Stimulated activated CD8-positive, alpha-beta memory T cell treated with anti-CD3 and anti-CD28 coated beads, Interleukin-4, amount 100 ng/mL, for 24 hours (primary cell): ENCODE measurements around the gene KLHDC2.
A peak's percentile ranks its signal among the peaks of the same experiment; 100 is the strongest.
"Not testable (repeated sequence)": the region's sequence is repeated elsewhere in the genome, so short reads cannot be mapped to it uniquely, and the experiment has no call there.

Source experiments
- DNase-seq: peaks from one replicate; pipeline ENCODE4 v3.0.0-alpha.2; 2020; ENCODE audit warnings: low read depth

KLHDC2 gene

GRCh38 chr14:49767571-49768300 lies at the start of gene KLHDC2:
KLHDC2 (plus strand) TSS chr14:49768153; CDS start chr14:49768469, 316 bp downstream.
- DNase-seq, result peak; percentile 83

DNA sequence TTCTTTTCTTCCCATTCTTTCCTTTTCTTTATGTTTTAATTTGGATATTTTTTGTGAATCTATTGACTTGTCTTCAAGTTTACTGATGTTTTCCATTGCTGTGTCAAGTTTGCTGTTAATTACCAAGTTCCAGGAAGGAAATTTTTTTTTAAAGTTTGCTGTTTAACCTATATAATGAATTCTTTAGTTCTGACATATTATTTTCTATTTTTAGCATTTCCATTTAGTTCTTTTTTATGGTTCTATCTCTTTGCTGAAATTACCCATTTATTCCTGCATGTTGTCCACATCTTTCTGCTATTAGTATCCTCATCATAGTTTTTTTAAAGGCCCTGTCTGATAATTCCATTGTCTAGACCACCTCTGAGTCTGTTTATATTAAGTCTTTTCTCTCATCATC lies 47.2 kb upstream of the KLHDC2 start:
- no peak for DNase-seq

GRCh38 chr14:49721733-49722435 lies 46.1 kb upstream of the KLHDC2 start:
- DNase-seq, result not testable (repeated sequence)

- DNase-seq, result no peak
These were observed 40.8 kb upstream of the KLHDC2 start for GRCh38 chr14:49727171-49727570.

DNA sequence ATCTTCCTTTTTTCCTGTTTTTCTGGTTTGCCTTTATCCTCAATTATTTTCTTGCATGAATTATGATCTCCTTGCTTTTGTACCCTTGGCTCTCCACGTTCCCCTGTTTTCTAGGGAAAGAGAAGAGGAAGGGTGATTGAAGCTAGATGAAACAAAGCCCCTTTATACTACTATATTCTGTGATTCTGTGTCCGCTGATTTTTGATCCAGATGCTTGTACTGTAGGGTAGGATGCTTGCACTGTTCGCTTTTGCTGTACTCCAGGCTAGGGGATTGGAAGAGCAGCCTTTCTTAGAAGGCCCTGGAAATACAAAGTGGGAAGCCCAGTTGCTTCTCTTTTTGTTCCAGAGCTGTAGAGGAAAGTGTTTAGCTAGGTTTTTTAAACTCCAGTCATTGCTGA lies 35.1 kb upstream of the KLHDC2 start:
- no peak for DNase-seq

DNA sequence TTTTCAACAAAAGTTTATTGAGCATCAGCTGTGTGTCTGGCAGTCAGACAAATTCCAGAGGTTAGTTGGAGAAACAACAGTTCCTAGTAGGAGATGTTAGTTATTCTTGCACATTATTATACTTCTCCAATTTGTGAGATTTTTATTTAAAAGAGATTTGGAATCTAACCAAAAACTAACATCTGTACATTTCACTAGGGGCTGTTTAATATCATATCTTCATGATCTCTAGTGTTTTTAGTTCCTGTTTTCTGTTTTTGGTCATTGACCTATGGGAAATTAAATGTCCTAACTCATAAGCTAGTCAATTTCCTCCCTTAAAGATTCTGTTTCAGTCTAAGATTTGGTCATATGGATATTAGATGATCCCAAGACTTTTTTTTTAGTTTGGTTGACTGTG lies 34.1 kb upstream of the KLHDC2 start:
- no peak for DNase-seq

DNA sequence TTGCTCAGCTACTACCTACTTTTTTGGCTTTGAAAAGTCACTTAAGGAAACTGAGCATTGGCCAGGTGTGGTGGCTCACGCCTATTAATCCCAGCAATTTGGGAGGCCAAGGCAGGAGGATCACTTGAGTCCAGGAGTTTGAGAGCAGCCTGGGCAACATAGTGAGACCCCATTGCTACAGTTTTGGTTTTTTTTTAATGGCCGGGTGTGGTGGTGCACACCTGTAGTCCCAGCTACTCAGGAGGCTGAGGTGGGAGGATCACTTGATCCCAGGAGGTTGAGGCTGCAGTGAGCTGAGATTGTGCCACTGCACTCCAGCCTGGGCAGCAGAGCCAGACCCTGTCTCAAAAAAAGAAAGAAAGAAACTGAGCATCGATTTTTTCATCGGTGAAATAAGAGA lies 32.3 kb upstream of the KLHDC2 start:
- not testable (repeated sequence) for DNase-seq

DNA sequence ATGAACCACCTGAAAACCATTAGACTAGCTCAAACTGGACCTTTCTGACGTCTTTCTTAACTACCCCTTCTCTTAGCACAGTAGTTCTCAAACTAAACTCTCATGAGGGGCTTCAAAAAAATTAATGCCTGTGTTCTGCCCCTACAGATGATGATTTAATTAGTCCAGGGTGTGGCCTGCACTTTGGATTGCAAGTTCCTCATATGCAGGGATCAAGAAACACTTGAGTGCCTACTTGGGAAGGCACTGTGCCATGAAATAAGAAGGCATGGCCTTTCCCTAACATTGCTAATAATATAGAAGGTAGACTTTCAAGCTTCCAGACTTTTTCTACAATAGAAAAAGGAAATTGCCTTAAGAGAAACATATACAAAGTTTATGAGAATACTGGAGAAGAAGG lies 22.8 kb upstream of the KLHDC2 start:
- no peak for DNase-seq

- DNase-seq, result not testable (repeated sequence)
These were observed 21.5 kb upstream of the KLHDC2 start for GRCh38 chr14:49746476-49746875.

GRCh38 chr14:49754570-49755097 lies 13.3 kb upstream of the KLHDC2 start:
- DNase-seq, result no peak

GRCh38 chr14:49755378-49755777 lies 12.6 kb upstream of the KLHDC2 start:
- DNase-seq, result no peak

DNA sequence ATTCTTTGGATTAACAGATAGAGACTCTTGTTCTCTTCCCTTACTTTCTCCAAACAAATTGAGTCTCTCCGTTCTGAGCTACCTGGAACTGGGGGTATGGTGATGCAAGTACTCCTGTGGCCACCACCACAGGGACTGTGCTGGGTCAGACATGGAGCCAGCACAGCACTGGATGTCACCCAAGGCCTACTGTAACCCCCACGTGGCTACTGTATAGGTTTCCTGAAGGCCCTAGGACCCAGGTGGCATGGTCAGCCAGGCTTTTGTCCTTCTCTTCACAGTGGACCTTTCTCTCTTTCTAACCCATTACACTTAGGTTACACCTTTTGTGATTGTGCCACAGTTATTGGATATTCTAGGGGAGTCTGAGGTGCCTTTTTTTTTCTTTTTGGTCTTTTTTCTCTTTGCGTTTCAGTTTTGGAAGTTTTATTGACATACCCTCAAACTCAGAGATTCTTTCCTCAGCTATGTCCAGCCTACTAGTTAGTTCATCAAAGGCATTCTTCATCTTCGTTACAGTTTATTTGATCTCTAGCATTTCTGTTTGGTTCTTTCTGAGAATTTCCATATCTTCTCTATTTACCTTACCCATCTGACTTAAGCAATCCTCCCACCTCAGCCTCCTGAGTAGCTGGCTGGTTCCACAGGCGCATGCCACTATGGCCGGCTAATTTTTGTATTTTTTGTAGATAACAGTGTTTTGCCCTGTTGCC lies 6.0 kb upstream of the KLHDC2 start:
- DNase-seq, result no peak

DNA sequence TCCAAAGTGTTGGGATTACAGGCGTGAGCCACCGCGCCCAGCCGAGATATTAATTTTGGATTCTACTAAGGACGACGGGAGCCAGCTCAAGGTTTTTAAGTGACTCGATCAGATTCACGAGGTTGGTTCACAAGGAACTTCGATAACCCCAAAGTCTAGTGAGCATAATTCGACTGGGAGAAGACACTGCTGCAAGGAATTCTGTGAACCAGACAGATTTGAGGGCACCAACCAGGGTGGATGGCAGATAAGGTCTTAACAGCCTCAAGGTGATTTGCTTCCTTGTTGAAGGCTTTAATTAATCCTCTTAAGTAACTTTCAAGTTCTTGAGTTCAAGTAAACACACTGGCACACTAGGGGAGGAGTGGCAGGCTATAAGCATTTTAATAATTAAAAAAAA lies 1.1 kb upstream of the KLHDC2 start:
- DNase-seq, result no peak

- no peak for DNase-seq
These were observed 733 bp upstream of the KLHDC2 start for GRCh38 chr14:49767270-49767570.

DNA sequence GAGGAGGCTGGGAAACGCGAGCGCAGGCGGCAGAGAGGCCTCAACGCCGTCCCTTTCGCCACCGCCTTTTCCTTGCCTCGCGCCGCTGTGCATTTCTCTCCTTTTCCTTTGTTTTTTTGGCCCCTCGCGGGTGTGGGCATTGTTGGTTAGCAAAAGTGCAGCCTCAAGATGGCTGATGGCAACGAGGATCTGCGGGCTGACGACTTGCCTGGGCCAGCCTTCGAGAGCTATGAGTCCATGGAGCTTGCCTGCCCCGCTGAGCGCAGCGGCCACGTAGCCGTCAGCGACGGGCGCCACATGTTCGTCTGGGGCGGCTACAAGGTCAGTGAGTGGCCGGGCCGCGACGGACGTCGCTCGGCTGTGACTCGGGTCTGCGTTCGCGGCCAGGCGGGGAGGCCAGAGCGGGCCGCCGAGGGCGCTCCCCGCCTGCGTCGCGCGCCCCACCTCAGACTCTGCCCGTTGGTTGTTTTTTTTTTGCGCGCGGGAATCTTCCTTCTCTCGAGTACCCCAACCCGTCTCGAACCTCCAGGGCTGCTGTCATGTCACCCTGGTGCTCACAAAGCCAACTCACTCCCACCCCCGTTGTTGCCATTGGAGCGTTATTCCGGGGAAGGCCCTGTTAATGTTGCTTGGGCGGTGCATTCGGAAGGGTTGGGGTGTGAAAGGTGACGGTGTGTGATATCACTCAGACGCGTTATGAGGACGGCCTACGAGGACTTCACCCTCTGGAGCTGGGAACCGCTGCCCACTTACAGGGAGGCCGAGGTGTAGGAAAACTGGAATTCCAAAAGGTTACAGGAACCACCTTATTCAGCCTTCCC lies 558 bp downstream of the KLHDC2 start:
- peak; percentile 54 for DNase-seq

GRCh38 chr14:49769171-49769570 lies 1.2 kb downstream of the KLHDC2 start:
- DNase-seq, result no peak

- DNase-seq, result no peak
These were observed 1.7 kb downstream of the KLHDC2 start for GRCh38 chr14:49769581-49770211.

- no peak for DNase-seq
These were observed 2.4 kb downstream of the KLHDC2 start for GRCh38 chr14:49770212-49770817.

- DNase-seq, result not testable (repeated sequence)
These were observed 3.7 kb downstream of the KLHDC2 start for GRCh38 chr14:49771691-49772090.

- no peak for DNase-seq
These were observed 6.2 kb downstream of the KLHDC2 start for GRCh38 chr14:49774106-49774505.

GRCh38 chr14:49778421-49778820 lies 10.5 kb downstream of the KLHDC2 start:
- no peak for DNase-seq
